Middle frontal gyrus (tissue), 1 donor: Measurements from ENCODE around the gene COG8.
A peak's percentile ranks its signal among the peaks of the same experiment; 100 is the strongest.
"Not testable (repeated sequence)": the region's sequence is repeated elsewhere in the genome, so short reads cannot be mapped to it uniquely, and the experiment has no call there.

Experiments
- DNase-seq: peaks from one replicate; pipeline ENCODE4 v3.0.0-alpha.2; 2015; ENCODE audit warnings: low spot score; ENCODE audit errors: extremely low spot score

Gene COG8

DNA sequence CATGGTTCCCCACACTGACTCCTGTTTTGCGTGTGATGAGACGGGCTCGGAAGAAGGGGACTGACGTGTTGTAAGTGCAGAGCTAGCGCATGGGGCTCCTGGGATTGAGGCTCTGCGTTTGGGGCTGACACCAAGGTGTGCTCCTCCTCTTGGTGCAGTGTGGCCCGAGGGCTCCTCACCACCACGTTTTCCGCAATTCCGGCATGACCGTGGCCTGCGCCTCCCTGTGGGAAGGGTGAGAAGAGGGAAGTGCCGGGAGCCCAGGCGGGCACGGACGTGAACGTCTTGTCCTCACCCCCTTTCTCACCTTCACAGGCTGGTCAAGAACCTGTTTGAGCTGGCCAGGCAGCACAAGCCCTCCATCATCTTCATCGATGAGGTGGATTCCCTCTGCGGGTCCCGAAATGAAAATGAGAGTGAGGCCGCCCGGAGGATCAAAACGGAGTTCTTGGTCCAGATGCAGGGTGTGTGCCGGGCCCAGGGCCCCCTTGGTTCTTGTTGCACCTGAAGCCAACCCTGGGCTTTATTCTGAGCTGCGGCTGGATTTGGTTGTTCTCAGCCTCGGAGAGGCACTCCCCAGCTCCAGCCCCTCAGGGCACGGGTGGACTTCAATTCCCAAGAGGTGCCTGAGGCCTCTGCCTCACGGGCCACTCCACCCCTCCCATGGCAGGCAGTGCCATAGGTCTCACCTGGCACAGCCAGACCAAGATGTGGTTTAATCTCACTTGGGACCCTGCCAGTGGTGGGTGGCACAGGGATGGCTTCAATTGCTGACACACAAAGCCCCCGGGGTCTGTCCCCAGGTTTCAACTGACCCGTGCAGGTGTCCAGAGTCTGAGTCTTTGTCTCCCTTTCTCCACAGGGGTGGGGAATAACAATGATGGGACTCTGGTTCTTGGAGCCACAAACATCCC lies 19.3 kb downstream of the COG8 start:
- no peak for DNase-seq

GRCh38 chr16:69319381-69319780 lies 20.0 kb downstream of the COG8 start:
- DNase-seq, result no peak

- no peak for DNase-seq
These were observed 20.5 kb downstream of the COG8 start for GRCh38 chr16:69318911-69319289.

DNA sequence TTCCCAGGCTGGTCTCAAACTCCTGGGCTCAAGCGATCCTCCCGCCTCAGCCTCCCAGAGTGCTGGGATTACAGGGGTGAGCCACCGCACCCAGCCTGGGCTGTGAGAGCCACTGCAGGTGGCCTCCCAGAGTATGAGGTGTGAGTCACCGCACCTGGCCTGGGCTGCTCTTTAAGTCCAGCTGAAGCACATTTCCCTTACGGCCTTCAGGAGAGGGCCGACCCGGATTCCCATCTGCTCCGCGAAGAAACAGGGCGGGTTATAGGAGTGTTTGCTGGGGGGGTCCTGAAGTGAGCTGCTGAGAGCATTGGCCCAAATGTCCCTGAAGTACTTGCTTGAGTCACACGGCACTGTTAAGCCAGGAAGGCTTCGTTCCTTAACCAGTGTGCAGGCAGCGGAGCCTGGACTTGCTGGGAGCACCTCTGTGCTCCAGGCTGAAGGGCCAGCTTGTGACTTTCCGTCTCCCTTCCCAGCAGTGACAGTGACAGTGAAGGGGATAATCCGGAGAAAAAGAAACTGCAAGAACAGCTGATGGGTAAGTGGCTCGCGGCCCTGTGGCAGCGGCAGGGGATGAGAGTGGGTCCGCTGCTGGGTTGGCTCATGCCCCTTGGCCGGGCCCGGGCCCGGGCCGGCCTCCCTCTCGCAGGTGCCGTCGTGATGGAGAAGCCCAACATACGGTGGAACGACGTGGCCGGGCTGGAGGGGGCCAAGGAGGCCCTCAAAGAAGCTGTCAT lies 21.0 kb downstream of the COG8 start:
- DNase-seq, result no peak

DNA sequence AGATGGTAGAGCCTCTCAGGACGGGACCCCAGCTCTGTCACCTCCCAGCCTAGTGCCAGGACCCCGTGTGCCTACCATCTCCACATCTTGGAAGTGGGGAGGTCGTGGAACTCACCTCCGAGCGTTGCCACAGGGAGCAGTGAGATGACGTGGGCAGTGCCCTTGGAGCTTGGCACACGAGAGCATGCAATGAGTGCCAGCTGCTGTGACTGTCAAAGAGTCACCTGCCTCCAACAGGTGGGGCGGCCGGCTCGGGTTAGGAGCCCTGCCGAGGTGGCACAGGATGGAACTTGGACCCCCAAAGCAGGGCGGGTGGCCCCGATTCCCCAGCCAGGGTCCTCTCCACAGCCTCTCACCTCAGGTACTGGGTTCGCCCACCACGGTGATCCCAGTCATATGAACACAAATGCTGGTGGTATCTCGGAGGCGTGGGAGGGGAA lies 22.7 kb downstream of the COG8 start:
- DNase-seq, result no peak

DNA sequence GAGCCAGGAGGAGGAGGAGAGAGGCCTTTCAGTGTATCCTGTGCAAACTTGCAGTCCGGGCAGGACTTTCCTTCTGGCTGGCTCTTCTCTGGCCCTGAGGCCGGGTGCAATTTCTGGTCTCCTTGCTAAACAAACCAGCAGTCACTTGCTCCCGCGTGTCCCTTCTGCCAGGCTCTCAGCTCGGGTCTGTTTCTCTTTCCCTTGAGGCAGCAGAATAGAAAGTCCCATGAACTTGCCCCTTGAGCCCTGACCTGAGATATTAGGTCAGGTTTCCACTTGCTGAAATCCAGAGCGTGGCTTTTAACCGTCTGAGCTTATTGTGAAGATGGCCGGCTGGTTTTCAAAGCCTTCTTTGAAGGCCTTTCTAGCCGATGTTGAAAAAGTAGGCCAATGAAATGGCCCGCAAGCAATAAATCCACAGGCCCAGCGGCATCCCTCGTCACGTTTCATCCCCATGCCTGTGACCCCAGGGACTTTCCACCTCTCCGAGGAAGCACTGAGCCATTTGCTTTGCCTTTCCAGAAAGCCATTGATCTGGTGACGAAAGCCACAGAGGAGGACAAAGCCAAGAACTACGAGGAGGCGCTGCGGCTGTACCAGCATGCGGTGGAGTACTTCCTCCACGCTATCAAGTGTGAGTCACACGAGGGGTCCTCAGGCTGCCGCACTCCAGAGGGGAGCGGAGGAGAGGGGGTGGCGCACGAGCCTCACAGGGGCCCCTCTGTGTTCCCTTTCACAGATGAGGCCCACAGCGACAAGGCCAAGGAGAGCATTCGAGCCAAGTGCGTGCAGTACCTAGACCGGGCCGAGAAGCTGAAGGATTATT lies 23.7 kb downstream of the COG8 start:
- DNase-seq, result no peak

- DNase-seq, result no peak
These were observed 24.8 kb downstream of the COG8 start for GRCh38 chr16:69314534-69314933.

DNA sequence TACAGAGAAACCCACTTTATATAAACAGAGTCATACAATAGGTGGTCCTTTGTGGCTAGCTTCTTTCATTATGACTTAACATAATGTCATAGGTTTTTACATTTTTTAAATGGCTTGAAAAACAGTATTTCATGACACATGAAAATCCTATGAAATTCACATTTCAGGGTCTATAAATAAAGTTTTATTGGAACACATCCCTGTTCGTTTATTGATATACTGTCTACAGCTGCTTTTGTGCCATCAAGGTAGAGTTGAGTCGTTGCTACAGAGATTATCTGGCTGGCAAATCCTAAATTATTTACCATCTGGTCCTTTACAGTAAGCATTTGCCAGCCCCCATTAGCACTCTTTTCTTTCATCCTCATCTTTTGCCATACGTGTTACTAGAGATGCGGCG lies 25.9 kb downstream of the COG8 start:
- no peak for DNase-seq

GRCh38 chr16:69311533-69312387 lies 27.6 kb downstream of the COG8 start:
- DNase-seq, result no peak

- peak; percentile 90 for DNase-seq
These were observed 28.5 kb downstream of the COG8 start, which contains the start of gene VPS4A for GRCh38 chr16:69310653-69311532. VPS4A (plus strand) TSS chr16:69311350; CDS start chr16:69311512, 162 bp downstream.

- DNase-seq, result no peak
These were observed 30.0 kb downstream of the COG8 start for GRCh38 chr16:69309316-69309715.

DNA sequence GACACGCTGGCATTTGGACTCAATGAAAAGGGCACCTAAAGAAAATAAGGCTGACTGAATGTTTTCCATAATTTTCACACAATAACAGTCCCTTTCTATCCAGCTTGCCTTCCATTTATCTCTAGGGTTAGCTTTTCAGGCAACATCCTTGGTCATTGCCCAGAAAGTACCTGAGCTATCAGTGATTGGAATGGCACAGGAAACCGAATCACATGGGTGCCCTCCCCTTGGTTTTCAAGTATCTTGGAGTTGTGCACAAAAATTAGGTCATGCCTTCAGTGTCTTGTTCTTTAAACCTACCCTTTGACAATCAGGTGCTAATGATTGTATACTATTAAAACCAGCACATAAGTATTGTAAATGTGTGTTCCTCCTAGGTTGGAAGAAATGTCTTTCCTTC lies 31.5 kb downstream of the COG8 start:
- no peak for DNase-seq

DNA sequence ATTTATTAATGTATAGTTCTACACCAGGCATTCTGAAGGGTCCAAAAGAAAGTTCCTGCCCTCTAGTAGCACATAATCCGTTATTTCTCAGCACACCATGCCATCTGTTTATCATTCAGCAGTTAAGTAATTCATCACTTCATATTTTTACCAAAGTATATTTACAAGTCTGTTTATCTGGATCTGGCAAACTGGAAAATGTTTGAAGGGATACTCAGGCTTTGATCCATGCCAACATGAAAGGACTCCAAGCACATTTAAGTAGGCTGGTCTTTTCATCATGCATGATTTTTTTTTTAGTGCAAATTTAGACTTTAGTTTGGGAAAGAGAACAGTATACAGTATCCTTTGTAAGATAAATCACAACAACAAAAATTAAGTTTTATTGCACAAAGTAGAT lies 32.3 kb downstream of the COG8 start:
- no peak for DNase-seq

- DNase-seq, result no peak
These were observed 33.3 kb downstream of the COG8 start for GRCh38 chr16:69306031-69306430.

GRCh38 chr16:69302301-69302700 lies 37.1 kb downstream of the COG8 start:
- DNase-seq, result no peak

DNA sequence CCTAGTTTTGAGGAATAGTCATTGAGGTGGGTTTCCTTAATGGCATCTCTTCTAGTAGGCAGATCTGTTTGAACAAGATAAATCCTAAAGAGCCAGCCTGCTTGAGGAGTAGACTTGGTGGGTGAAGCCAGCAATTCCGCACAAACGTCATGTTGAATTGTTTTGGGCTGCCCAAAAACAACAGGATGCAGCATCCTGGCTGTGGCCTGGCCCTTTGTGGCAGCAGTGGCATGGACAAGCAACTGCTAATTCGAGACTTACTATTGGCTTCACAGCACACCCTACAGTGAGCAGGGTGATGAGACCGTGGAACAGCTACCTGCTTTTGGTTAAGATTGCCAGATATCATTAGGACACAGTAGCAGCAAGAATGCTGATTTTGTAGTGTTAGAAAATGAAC lies 37.5 kb downstream of the COG8 start:
- DNase-seq, result no peak

GRCh38 chr16:69301187-69301586 lies 38.2 kb downstream of the COG8 start:
- no peak for DNase-seq

GRCh38 chr16:69298261-69298660 lies 41.1 kb downstream of the COG8 start:
- no peak for DNase-seq

GRCh38 chr16:69296771-69297170 lies 42.6 kb downstream of the COG8 start:
- DNase-seq, result not testable (repeated sequence)

DNA sequence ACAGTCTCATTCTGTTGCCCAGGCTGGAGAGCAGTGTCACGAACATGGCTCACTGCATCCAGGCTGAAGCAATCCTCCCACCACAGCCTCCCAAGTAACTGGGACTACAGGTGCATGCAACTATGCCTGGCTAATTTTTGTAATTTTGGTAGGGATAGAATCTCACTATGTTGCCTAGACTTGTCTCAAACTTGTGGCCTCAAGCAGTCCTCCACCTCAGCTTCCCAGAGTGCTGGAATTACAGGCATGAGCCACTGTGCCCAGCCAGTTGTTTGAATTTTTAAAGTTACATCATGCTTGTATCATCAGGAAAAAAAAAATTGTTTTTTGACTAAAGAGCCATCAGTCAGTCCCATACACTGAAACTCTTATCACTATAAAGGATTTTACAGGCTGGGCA lies 45.3 kb downstream of the COG8 start:
- no peak for DNase-seq
